ENCODE measurements around the gene HEBP1.

DNA sequence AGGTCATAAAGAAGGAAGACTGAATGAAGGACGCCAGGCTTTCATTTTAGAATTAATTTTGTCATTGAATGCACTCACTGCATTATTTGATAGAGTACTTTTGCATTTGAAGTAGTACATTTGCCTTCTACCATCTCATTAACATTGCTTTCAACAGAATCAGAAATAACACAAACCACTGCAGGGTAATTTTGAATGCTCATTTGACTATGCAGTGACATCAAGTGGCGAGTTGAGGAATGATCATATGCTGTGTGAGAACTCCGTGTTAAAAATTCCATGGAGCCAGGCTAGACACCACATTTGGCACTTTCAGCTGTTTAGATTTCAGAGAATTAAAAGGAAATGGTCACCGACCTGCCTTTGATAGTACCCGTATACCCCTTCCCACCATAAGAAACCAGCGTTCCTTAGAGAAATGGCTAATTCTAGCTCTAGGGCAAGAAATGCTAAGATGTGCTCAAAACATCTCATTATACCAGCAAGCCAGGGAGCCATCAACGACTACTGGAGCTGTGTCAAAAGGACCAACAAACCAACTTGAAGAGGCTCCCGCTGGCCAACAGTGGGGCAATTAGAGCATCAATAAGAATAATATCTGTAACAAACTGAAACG is 16.5 kb downstream of the HEBP1 start:
- TF ChIP-seq POLR2AphosphoS5 (IDR thresholded peaks at IDR 0.05), result no peak
- TF ChIP-seq POLR2A (IDR thresholded peaks at IDR 0.05), result no peak

Data from prostate gland (tissue), 1 donor.